Measurements from ENCODE around the gene AGO1. TPM values are rescaled to one million over a fixed set of nuclear protein-coding genes. Genes with fewer than 3 reads are reported as not detected.

The AGO1 gene
- total RNA-seq, 1 experiment from 2014 or later: 36.2 TPM

DNA sequence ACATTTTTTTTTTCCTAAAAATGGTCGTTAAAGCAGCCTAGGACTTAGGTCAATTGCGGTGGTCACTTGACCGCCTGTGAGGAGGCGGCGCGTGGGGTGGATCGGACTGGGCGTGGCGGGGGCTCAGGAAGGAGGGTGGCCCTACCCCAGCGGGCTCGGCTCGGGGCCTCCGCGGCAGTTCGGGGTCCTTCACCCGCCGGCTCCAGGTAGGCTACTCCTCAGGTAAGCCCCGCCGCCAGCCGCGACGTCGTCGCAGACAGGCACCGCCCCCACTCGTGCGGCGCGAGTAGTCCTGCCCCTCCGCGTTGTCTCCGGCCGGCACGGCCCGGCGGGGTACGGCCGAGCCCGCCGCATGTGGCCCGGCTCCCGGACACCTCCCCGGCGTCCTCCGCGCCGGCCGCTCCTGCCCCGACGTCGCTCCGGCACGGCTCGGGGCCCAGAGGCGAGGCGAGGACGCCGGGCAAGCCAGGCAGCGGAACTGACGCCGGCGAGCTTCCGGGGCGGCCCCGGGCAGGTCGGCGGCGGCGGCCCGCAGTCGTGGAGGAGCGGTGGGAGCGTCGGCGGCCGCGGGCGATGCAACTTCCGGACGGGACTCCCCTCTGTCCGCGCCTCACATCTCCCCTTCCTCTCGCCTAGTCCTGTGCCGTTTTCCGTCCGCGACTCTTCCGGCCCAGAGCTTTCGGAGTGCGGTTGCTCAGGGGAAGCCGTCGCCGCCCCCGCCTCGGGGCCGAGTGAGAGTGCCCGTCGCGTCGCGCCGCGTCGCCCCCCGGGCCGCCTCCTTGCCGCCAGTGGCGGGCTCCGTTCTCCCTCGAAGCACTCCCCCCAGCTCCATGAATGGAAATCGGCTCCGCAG is 47.8 kb downstream of the AGO1 start, which contains the start of gene AGO3 (continued):
- no peak for TF ChIP-seq EZH2phosphoT487 (IDR thresholded peaks at IDR 0.05; ENCODE audit: borderline replicate concordance)
- peak; percentile 72 for TF ChIP-seq SIN3A (IDR thresholded peaks at IDR 0.05; ENCODE audit: low read depth)
- TF ChIP-seq JUND (IDR thresholded peaks at IDR 0.05): no peak
- TF ChIP-seq ELF1 (IDR thresholded peaks at IDR 0.05; ENCODE audit: borderline replicate concordance, low read depth): no peak
- TF ChIP-seq POLR2A (IDR thresholded peaks at IDR 0.05; ENCODE audit: borderline replicate concordance, extremely low read depth, insufficient read depth, insufficient read length): peak; percentile 84

DNA sequence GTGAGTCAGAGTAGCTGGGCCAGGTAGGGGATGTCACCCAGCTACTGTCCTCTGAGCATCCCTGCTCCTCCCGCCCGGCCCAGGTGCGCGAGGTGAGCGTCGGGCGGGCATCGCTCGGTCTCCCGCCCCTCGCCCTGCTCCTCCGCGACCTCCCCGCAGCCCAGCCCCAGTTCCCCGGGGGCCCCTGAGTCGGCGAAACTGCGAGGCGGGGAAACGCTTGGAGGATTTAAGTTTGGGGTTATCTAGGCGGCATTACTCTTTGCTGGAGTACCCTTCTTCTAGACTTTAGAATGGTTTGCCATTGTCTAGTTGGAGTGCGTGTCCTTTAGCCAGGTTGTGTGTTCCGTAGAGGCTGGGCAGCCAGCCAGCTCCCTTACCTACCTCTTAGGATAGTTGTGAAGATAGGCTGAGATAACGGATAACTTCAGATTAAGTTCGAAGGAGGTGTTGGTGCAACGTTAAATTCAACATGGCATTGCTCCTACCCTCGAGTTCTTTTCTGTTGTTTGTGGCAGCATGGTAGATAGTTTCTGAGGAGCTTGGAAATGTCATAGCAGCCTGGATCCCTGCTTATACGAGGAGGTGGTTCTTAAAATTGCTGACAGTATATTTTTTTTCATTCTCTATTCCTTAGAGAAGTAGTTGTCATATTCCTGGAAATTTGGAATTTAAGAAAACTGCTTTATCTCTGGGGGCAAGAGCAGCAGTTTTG is 48.6 kb downstream of the AGO1 start:
- no peak for DNase-seq (ENCODE audit: low read depth, low spot score)
- BruUV-seq (replicated peaks): no TSS peak

More for the DNA sequence above, 48.6 kb downstream of the AGO1 start:
- TF ChIP-seq, protein P1, sequence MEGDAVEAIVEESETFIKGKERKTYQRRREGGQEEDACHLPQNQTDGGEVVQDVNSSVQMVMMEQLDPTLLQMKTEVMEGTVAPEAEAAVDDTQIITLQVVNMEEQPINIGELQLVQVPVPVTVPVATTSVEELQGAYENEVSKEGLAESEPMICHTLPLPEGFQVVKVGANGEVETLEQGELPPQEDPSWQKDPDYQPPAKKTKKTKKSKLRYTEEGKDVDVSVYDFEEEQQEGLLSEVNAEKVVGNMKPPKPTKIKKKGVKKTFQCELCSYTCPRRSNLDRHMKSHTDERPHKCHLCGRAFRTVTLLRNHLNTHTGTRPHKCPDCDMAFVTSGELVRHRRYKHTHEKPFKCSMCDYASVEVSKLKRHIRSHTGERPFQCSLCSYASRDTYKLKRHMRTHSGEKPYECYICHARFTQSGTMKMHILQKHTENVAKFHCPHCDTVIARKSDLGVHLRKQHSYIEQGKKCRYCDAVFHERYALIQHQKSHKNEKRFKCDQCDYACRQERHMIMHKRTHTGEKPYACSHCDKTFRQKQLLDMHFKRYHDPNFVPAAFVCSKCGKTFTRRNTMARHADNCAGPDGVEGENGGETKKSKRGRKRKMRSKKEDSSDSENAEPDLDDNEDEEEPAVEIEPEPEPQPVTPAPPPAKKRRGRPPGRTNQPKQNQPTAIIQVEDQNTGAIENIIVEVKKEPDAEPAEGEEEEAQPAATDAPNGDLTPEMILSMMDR (IDR thresholded peaks at IDR 0.05 in 2 of 3, conservative IDR thresholded peaks at IDR 0.05 in 1 of 3; ENCODE audit: borderline replicate concordance in 1 of 3, insufficient read depth in 1 of 3, low read depth in 2 of 3, low read length in 2 of 3): no peak
- TF ChIP-seq ZFX (IDR thresholded peaks at IDR 0.05) (no peak), ATF3 (IDR thresholded peaks at IDR 0.05) (no peak), SP1 (IDR thresholded peaks at IDR 0.05; ENCODE audit: low read depth) (no peak)
- TF ChIP-seq, protein P2, sequence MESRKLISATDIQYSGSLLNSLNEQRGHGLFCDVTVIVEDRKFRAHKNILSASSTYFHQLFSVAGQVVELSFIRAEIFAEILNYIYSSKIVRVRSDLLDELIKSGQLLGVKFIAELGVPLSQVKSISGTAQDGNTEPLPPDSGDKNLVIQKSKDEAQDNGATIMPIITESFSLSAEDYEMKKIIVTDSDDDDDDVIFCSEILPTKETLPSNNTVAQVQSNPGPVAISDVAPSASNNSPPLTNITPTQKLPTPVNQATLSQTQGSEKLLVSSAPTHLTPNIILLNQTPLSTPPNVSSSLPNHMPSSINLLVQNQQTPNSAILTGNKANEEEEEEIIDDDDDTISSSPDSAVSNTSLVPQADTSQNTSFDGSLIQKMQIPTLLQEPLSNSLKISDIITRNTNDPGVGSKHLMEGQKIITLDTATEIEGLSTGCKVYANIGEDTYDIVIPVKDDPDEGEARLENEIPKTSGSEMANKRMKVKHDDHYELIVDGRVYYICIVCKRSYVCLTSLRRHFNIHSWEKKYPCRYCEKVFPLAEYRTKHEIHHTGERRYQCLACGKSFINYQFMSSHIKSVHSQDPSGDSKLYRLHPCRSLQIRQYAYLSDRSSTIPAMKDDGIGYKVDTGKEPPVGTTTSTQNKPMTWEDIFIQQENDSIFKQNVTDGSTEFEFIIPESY (IDR thresholded peaks at IDR 0.05; ENCODE audit: extremely low read depth, insufficient replicate concordance, low read length): no peak
- Histone ChIP-seq H3K4me3 (replicated peaks in 1 of 2; ENCODE audit: low read depth in 1 of 2, low read length in 2 of 2) (peak overlapping the region; percentile 81 to 100), H4K20me1 (ENCODE audit: insufficient read depth) (no peaks in the 10 kb centered on the region; the same call in 1 of the 2 replicates), H3K4me1 (ENCODE audit: control insufficient read depth in 1 of 2, insufficient read depth in 2 of 2, low read length in 2 of 2) (peaks cover 14% of the 10 kb centered on the region in 2 experiments), H2AFZ (ENCODE audit: low read depth, low read length, poor library complexity, severe bottlenecking) (peak overlapping the region; percentile 40), H3K27ac (ENCODE audit: low read depth, low read length) (peak overlapping the region; percentile 99), H3K36me3 (ENCODE audit: control insufficient read depth in 1 of 2, insufficient read depth in 2 of 2, low read length in 2 of 2) (no peaks in the 10 kb centered on the region), H3K4me2 (ENCODE audit: low read length) (peak overlapping the region; percentile 77), H3K9me2 (ENCODE audit: insufficient read depth) (no peaks in the 10 kb centered on the region), H3K9ac (ENCODE audit: low read length) (peak overlapping the region; percentile 95), H3K79me2 (ENCODE audit: insufficient read depth, low read length) (peaks cover 54% of the 10 kb centered on the region), H3K9me3 (ENCODE audit: control insufficient read depth in 1 of 2, insufficient read depth in 1 of 2, low read depth in 1 of 2, low read length in 2 of 2) (no peaks in the 10 kb centered on the region), H3K27me3 (ENCODE audit: insufficient read depth, low read length) (no peaks in the 10 kb centered on the region)
- RAD21 ChIA-PET (ENCODE audit: low non-redundant PET in 1 of 2, low total read pairs in 2 of 2, uncharacterized antibody in 2 of 2, unreplicated experiment in 2 of 2): no interaction called here
- intact Hi-C loops (cut with micrococcal nuclease): loop anchor here (2.0 kb wide), 1 partner anchor 157 kb away; the partner anchor contains the start of gene ADPRS
- CTCF ChIA-PET: interaction anchor here (1.2 kb wide), 1 partner anchor 49 kb away, joined by 3 read pairs; the partner anchor contains the start of gene AGO1
- POLR2A ChIA-PET: interaction anchor here (0.7 to 1.5 kb wide), 4 partner anchors 12 to 69 kb away, joined by 3 to 4 read pairs (median 4); no protein-coding TSS in a partner anchor
- ATAC-seq: peak; percentile 33

Data from HCT116 (cell line).